GM12874 (cell line): ENCODE results near the gene NOP16.

Source experiments
- TF ChIP-seq, protein P1 (sequence below): IDR thresholded peaks from 2 replicates; pipeline ENCODE4 v1.5.1; 2011; ENCODE audit warnings: low read depth, mild to moderate bottlenecking, control low read depth, low read length, moderate library complexity; ENCODE audit not compliant: insufficient read depth

The NOP16 gene

DNA sequence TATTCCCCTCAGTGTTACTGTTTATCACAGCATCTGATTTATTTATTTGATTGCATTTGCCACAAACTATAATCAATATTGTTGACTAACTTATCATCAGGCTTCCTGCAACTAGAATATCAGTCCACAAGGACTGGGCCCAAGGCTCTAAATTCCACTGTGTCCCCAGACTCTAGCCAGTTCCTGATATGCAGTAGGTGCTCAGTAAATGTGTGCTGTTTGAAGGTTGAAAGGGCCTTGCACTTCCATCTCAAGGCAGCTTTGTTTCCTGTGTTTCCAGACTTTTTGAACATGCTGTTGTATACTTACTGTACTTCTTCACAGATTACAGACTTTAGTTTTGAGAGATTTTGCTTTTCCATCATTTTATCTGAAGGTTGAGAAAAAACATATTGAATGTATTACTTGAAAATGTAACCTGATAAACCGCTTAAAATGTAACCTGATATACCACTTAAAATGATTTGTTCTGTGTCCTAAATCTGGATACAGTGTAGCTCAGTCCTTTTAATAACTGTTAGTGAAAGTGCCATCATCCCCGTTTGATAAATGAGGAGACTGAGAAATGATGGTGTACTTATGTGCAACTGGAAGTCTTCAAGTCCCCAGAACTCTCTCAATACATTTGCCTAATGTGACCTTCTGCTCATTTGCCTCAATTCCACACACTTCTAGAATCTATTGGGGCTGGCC, 45.5 kb downstream of the NOP16 start:
- TF ChIP-seq, protein P1, sequence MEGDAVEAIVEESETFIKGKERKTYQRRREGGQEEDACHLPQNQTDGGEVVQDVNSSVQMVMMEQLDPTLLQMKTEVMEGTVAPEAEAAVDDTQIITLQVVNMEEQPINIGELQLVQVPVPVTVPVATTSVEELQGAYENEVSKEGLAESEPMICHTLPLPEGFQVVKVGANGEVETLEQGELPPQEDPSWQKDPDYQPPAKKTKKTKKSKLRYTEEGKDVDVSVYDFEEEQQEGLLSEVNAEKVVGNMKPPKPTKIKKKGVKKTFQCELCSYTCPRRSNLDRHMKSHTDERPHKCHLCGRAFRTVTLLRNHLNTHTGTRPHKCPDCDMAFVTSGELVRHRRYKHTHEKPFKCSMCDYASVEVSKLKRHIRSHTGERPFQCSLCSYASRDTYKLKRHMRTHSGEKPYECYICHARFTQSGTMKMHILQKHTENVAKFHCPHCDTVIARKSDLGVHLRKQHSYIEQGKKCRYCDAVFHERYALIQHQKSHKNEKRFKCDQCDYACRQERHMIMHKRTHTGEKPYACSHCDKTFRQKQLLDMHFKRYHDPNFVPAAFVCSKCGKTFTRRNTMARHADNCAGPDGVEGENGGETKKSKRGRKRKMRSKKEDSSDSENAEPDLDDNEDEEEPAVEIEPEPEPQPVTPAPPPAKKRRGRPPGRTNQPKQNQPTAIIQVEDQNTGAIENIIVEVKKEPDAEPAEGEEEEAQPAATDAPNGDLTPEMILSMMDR, result no peak

DNA sequence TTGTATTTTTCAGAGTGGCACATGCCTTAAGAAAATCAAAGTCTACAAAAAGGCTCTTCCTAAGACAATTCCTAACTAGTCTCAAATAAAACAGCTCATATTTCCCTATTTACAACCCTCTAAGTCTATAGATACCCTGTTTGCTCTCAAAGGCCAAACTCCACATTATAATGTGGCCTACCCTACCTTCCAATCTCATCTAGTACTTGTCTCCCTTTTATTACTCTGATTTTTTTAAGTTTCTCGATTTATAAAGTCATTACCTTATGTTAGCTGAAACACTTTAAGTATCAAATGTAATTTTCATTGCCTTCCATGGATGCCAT, 46.3 kb downstream of the NOP16 start:
- TF ChIP-seq, protein P1, result no peak

DNA sequence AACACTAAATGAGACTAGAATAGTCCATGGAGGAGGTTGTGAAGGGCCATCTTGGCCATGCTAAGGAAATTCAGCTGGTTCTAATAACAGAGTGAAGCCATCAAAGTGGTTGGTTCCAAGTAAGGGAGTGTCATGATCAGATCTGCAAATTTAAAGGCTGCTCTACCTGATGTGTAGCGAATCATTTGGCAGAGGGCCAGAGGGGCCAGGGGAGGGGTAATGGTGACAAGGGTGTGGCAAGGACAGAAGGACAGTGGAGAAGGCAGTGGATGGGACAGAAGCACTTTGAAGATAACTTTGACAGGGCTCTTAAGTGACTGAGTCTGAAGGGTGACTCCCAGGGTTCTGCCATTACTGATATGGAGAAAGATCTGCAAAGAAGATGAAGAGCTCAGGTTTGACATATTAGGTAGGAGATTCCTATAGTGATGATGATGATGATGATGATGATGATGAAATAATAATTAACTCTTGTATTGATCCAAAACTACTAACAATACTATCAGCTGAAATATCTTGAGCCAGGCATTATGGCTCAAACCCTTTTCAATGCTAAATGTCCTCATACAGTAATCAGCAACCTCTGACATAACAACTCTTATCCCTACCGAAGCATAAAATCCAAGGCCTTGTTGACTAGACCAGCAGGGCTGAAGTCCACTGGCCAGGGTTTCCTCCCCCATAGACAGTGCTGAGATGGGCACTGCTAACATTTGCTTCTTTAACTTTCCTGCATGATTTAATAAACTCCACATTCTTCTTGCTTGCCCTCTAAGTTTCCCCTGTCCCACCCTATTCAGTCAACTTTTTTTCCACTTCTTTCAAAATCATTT, 46.9 kb downstream of the NOP16 start:
- TF ChIP-seq, protein P1, result no peak

DNA sequence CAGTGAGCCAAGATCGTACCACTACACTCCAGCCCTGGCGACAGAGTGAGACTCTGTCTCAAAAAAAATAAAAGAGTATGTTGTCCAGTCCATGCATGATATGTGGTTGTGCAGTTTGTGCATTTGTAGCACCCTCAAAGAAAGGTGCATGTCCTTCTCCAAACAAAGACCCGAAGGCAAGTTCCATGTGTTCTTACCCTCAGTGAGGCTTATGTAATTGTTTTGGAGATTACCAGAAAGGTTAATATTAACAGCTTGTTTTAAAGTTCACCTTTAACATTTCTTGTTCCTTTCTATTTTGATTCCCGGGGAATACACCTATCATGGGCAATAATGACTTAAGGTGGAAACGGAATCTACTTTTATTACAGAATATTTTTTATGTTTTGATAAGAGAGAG, 49.1 kb downstream of the NOP16 start:
- TF ChIP-seq, protein P1, result no peak

DNA sequence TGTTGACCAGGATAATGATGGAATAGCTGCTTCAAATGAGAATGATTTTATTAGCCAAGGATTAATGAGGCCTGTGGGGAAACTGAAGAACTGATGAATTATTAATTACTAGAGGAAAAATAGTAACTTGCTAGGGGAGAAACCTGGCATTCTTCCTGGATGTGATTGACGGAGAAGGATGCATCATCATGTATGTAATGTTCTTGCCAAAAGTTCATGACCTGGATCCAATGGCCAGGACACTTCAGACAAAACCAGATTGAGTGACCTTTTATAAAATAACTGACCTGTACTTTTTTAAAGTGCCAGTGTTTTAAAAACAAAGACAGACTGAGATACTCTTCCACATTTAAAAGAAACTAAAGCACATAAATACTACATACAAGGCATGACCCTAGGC, 50.5 kb downstream of the NOP16 start:
- TF ChIP-seq, protein P1, result no peak

DNA sequence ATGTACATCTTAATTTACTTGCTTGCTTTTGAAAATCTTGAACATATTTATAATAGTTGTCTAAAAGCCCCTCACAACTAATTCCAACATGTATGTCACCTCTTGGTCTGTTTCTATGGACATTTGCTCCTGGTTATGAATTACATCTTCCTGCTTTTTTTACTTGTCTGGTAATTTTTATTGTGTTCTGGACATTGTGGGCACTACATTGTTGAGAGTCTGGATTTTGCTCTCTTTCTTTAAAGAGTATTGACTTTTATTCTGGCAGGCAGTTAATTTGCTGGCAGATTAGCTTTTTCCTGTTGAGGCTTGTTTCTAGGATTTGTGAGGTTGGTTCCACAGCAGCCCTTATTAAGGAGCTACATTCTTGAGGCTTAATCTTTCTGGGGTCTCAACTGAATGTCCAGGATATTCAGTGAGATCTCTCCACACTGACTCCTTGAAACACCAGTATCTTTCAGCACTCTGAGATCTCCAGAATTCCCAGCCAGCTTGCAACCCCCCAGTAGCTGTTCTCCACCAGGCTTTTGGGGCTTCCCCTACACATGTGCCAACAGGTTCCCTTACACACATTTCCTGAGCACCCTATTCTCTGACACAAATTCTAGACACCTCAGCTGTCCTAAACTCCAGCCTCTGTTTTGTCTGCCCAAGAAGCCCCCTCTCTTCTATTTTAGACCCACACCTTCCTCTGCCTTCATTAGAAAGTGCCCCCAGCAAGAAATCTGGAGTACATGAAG, 54.2 kb downstream of the NOP16 start:
- TF ChIP-seq, protein P1, result no peak
